Stimulated activated memory B cell treated with anti-CD40 and anti-IgM and Interleukin-4, amounts not matched to agents 10 μg/mL and 1 μg/mL and 100 μg/mL, for 72 hours (primary cell): ENCODE results near the gene MYOC.
"Not testable (repeated sequence)": the region's sequence is repeated elsewhere in the genome, so short reads cannot be mapped to it uniquely, and the experiment has no call there.

Experiments
- ATAC-seq: fragments of 150-1000 bp; cut with Tn5 transposase; 2 replicates; pipeline ENCODE4 v1.10.0; 2021
- H3K27ac Mint-ChIP-seq: one replicate; pipeline ENCODE4 v1.8.0; 2022; ENCODE audit warnings: mild to moderate bottlenecking, mixed read lengths
- H3K27me3 Mint-ChIP-seq: one replicate; pipeline ENCODE4 v1.8.0; 2022; ENCODE audit warnings: mixed read lengths
- H3K36me3 Mint-ChIP-seq: one replicate; pipeline ENCODE4 v1.8.0; 2022; ENCODE audit warnings: mixed read lengths
- H3K4me1 Mint-ChIP-seq: one replicate; pipeline ENCODE4 v1.8.0; 2022; ENCODE audit warnings: mixed read lengths
- H3K4me3 Mint-ChIP-seq: one replicate; pipeline ENCODE4 v1.8.0; 2022; ENCODE audit warnings: mild to moderate bottlenecking, moderate library complexity, mixed read lengths
- H3K9me3 Mint-ChIP-seq: one replicate; pipeline ENCODE4 v1.8.0; 2022; ENCODE audit warnings: mixed read lengths

The MYOC gene

DNA sequence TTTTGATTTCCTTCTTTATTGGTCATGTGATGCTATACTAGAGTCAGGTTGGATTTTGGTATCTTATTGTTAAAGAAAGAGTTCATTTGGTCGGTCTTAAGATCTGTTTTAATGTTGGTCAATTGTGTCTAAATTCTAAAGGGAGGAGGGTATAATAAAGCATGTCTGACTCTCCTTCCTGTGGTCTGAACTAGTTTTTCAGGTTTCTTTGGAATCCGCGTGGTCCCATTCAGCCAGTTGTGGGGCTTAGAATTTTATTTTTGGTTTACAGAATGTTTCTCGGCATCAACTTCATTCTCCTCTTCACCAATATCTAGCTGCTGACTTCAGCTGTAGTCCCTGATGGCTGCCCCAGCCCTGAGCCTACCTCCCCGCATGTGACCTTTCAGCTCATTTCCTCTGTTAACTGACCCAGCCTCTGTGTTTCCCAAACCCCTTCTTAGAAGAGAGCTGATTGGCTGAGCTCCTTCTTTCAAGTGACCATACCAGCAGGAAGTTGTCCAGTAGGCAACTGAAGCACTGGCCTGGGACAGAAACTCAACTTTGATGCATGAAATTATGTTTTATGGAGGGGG lies 8.7 kb upstream of the MYOC start:
- no peak overlapping the region for H3K4me3 Mint-ChIP-seq

DNA sequence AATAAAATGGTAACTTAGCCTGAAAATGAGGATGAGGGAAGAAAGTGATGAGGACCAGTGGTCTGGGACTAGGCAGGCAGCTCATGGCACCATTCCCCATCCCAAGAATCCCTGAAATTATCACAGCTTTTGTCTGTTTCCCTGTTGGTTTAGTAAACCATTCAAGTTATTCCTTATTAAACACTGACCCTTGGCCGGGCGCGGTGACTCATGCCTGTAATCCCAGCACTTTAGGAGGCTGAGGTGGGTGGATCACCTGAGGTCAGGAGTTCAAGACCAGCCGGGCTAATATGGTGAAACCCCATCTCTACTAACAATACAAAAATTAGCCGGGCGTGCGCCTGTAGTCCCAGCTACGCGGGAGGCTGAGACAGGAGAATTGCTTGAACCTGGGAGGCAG lies 3.7 kb upstream of the MYOC start:
- H3K4me1 Mint-ChIP-seq, H3K4me3 Mint-ChIP-seq, H3K27ac Mint-ChIP-seq, H3K36me3 Mint-ChIP-seq, ATAC-seq, H3K9me3 Mint-ChIP-seq: not testable (repeated sequence)
- peaks cover 37% of the 10 kb centered on the region for H3K27me3 Mint-ChIP-seq

More for the DNA sequence above, 8.7 kb upstream of the MYOC start:
- H3K27me3 Mint-ChIP-seq, result no peaks in the 10 kb centered on the region
- no peak for ATAC-seq
- H3K9me3 Mint-ChIP-seq, result no peaks in the 10 kb centered on the region
- no peaks in the 10 kb centered on the region for H3K36me3 Mint-ChIP-seq
- no peak overlapping the region for H3K27ac Mint-ChIP-seq
- H3K4me1 Mint-ChIP-seq, result no peaks in the 10 kb centered on the region

DNA sequence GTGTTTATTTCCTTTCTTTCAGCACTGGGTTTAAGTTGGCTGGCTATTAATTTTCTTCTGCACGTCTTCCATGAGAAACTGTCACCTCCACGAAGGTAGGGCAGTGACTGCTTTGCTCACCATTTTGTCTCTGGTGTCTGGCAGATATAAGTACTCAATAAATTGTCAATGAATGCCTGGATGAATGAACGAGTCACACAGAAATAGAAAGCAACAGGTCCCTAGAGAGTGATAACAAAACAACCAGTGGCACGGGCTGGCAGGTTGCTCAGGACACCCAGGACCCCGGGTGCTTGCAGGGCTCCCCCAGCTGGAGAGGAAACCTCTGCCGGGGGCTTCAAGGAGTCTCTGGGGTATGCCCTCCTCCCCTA lies 3.2 kb upstream of the MYOC start:
- ATAC-seq, result no peak
- H3K27ac Mint-ChIP-seq, result no peak overlapping the region
- no peak overlapping the region for H3K4me3 Mint-ChIP-seq

DNA sequence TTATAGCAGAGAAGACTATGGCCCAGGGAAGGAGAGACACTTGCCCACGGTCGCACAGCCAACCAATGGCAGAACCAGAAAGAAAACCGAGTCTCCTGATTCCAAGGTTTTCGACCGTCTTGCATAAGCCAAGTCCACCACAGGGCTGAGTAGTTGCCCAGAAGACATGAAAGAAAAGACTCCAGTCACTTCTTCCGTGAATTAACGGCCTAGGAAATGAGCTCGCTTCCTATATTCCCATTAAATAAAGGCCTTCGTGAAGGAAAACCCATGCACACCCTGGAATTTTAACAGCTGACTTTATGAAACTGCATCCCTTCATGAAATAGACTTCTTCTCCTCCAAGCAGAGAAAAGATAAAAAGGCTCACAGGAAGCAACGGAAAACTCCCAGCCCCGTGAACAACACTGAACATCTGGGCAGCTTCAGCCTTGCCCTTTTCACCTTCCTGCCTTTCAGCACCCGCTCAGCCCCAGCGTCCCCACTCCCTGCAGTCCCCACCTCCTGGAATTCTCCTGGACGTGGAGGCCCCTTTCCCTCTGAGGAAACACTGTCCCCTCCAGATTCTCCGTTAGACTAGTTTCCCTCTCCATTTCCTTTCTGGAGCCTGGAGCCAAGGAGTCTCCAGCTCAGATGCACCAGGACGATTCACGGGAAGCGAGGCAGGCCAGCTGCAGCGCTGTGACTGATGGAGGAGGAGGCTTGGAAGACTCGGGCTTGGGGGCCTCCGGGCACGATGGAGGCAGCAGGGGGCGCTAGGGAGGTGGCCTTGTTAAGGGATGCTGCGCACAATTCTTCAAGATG lies 2.7 kb upstream of the MYOC start:
- Mint-ChIP-seq H3K9me3 (no peaks in the 10 kb centered on the region), H3K36me3 (no peaks in the 10 kb centered on the region), H3K4me1 (peaks cover 10% of the 10 kb centered on the region), H3K4me3 (no peak overlapping the region), H3K27ac (no peak overlapping the region), H3K27me3 (peaks cover 37% of the 10 kb centered on the region)
- peak; percentile 37 for ATAC-seq

More for the DNA sequence above, 3.2 kb upstream of the MYOC start:
- Mint-ChIP-seq H3K4me1 (peaks cover 10% of the 10 kb centered on the region), H3K27me3 (peaks cover 37% of the 10 kb centered on the region), H3K36me3 (no peaks in the 10 kb centered on the region), H3K9me3 (no peaks in the 10 kb centered on the region)

DNA sequence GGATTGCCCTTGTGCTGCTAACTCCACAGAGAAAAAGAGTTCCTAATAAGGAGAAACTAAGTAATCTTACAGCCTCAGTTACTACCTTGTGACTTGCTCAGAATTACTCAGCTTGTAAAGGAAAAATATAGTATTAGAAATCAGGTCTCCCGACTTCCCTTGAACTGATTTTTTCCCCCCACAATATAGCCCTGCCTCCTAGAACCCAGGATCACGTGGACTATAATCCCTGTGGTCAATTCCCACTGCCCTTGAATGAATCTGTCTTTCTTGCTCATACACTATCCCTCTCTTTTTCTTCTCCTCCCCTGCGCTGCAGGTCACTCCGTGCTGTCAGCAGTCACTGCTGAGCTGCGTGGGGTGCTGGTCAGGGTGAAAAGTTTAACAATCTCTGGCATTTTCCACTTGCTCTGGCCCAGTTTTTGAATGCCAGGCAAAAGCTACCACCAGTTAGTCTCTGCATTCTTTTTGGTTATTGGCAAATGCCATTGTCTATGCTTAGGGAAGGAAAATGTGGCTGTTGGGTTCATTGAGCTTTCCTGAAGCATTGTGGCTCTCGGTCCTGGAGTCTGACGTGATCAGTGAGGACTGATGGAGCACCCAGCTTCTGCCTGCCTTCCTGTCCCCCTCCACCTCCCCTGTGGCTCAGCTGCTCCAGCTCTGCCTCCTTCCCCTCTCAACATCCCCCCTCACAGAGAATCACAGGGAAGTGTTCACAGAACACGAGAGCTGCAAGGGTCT lies 1.9 kb upstream of the MYOC start:
- Mint-ChIP-seq H3K27me3 (peaks cover 37% of the 10 kb centered on the region), H3K9me3 (no peaks in the 10 kb centered on the region)
- ATAC-seq, result no peak

DNA sequence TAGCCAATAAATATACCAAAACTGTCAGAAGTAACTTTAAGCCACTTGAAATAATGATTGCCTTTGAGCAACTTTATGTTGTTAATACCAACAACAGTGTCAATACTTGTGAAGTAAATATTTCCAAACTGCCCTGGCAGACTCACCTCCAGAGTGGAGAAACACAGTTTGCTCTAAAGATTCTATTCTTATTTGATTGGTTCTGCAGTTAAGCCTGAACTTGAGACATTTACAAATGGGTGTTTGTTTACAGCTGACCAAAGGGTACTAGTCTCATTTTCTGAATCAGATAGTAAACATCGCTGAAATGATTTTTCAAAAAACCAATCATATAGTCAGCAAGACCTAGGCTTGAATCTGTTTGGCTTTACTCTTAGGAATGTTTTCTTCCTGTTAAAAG lies 1.3 kb upstream of the MYOC start:
- no peaks in the 10 kb centered on the region for H3K36me3 Mint-ChIP-seq
- peaks cover 10% of the 10 kb centered on the region for H3K4me1 Mint-ChIP-seq
- H3K9me3 Mint-ChIP-seq, result no peaks in the 10 kb centered on the region
- H3K4me3 Mint-ChIP-seq, result no peak overlapping the region
- no peak overlapping the region for H3K27ac Mint-ChIP-seq
- no peak for ATAC-seq
- peaks cover 37% of the 10 kb centered on the region for H3K27me3 Mint-ChIP-seq

More for the DNA sequence above, 1.9 kb upstream of the MYOC start:
- Mint-ChIP-seq H3K27ac (no peak overlapping the region), H3K36me3 (no peaks in the 10 kb centered on the region), H3K4me3 (no peak overlapping the region), H3K4me1 (peaks cover 10% of the 10 kb centered on the region)

DNA sequence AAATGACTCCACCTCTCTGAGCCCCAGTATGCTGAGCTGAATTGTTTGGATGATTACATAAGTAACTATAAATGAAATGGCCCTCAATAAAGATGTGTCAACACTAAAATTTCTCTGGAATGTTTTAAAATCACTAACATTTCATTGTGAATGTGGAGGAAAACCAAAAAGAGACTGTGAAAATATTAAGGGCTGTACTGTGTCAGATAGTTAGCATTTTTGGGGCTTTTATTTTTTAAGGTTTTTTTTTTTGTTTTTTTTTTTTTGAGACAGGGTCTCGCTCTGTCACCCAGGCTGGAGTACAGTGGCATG lies 6.3 kb downstream of the MYOC start:
- H3K4me1 Mint-ChIP-seq, result peaks cover 6% of the 10 kb centered on the region
- H3K4me3 Mint-ChIP-seq, result no peak overlapping the region

DNA sequence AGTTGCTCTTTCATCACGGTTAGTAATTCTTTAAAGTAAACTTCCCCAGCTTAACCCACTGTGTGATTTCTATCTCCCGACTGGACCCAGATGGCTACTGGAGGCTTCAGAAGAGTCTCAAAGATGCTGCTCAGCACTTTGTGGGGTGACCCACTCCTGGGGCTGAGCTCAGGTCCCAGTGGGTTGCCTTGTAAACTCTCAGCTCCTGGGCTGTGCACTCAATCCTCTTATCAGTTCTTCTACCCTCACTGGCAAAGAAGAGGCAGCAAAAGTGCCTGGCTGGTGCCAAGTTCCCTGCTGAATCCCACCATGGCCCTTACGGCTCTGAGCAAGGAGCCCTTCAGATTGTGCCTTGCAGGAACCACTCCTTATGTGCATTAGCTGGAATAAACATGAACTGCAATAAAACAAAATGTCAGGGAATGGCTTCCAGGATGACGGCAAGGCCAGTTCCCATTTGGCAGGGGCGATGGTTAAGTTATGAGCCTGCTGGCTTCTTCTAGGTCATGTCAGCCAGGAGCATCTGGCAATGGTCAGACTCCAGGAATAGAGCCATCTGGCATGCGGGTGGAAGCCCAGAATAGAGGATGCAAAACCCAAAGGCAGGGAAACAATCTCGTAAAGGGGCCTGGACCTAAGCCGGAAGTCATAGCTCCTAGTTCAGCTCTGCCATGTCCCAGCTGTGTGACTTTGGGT lies 6.8 kb downstream of the MYOC start:
- no peaks in the 10 kb centered on the region for H3K9me3 Mint-ChIP-seq
- no peaks in the 10 kb centered on the region for H3K36me3 Mint-ChIP-seq
- no peak overlapping the region for H3K27ac Mint-ChIP-seq
- ATAC-seq, result no peak
- peaks cover 12% of the 10 kb centered on the region for H3K27me3 Mint-ChIP-seq
- peaks cover 6% of the 10 kb centered on the region for H3K4me1 Mint-ChIP-seq
- H3K4me3 Mint-ChIP-seq, result no peak overlapping the region

More for the DNA sequence above, 6.3 kb downstream of the MYOC start:
- no peaks in the 10 kb centered on the region for H3K9me3 Mint-ChIP-seq
- no peak for ATAC-seq
- peaks cover 12% of the 10 kb centered on the region for H3K27me3 Mint-ChIP-seq
- H3K27ac Mint-ChIP-seq, result no peak overlapping the region
- H3K36me3 Mint-ChIP-seq, result no peaks in the 10 kb centered on the region

DNA sequence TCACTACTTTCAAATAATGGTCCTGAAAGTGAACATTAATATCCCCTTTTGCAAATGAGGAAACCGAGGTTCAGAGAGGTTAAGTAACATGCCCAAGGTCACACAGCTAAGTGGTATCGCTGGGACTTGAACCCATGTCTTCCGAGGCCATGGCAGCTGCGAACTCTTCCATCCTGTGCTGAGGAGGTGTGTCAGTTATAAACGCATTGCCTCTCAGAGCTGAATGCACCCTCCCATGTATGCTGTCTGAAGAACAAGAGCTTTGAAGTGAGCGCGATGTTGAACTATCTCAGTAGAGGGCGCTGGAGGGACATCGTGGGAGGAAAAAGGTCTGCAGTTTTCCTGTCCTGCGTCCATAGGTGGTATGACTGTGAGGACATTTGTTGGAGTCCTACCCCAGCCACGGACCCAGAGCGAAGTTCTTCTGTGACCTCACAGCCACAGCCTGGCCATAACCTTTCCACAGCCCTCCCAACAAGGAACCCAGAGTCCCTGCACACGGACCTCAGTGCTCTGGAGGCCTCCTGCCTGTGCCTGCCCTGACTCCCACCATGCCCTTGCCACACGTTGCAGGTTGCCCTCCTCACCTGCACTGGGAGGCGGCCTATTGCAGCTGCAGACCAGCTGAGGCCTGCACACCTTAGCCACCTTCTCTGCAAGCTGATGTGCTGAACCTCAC lies 7.5 kb downstream of the MYOC start:
- no peak overlapping the region for H3K4me3 Mint-ChIP-seq
- H3K27ac Mint-ChIP-seq, result no peak overlapping the region

DNA sequence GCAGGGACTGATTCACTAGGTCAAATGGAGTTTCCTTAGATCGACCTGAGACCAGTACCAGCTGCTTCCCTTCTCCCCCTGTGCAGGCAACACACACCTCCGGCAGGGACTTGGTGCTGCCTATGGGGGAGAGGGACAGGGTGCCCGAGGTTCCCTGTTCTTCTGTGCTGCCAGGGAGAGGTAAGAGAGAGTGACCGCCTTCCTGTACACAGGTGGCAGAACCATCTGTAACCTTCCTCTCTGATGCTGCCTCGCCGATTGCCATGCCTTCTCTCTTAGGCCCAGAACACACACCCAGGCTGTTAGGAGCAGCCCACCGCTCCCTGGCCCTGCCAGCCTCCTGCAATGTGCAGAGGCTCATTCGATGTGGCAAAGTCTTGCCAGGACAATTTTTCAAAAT lies 9.3 kb downstream of the MYOC start:
- Mint-ChIP-seq H3K4me1 (peaks cover 6% of the 10 kb centered on the region), H3K36me3 (no peaks in the 10 kb centered on the region), H3K27me3 (peaks cover 12% of the 10 kb centered on the region), H3K9me3 (no peaks in the 10 kb centered on the region), H3K4me3 (no peak overlapping the region), H3K27ac (no peak overlapping the region)
- ATAC-seq, result peak; percentile 14

More for the DNA sequence above, 7.5 kb downstream of the MYOC start:
- no peaks in the 10 kb centered on the region for H3K9me3 Mint-ChIP-seq
- peak; percentile 50 for ATAC-seq
- H3K36me3 Mint-ChIP-seq, result no peaks in the 10 kb centered on the region
- peaks cover 6% of the 10 kb centered on the region for H3K4me1 Mint-ChIP-seq
- peaks cover 12% of the 10 kb centered on the region for H3K27me3 Mint-ChIP-seq

DNA sequence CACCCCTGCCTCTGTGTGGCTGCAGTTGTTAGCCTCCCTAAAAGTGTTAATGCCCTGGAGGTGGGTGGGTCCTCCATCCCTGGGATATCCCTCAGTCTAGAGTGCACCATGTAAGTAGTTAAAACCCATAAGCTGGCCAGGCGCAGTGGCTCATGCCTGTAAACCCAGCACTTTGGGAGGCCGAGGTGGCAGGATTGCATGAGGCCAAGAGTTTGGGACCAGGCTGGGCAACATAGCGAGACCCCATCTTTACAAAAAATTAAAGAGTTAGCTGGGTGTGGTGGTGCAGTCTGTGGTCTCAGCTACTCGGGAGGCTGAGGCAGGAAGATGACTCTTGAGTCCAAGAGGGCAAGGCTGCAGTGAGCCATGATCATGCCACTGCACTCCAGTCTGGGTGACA lies 10.3 kb downstream of the MYOC start:
- H3K9me3 Mint-ChIP-seq, result no peaks in the 10 kb centered on the region
- peaks cover 12% of the 10 kb centered on the region for H3K27me3 Mint-ChIP-seq
- no peak overlapping the region for H3K4me3 Mint-ChIP-seq

DNA sequence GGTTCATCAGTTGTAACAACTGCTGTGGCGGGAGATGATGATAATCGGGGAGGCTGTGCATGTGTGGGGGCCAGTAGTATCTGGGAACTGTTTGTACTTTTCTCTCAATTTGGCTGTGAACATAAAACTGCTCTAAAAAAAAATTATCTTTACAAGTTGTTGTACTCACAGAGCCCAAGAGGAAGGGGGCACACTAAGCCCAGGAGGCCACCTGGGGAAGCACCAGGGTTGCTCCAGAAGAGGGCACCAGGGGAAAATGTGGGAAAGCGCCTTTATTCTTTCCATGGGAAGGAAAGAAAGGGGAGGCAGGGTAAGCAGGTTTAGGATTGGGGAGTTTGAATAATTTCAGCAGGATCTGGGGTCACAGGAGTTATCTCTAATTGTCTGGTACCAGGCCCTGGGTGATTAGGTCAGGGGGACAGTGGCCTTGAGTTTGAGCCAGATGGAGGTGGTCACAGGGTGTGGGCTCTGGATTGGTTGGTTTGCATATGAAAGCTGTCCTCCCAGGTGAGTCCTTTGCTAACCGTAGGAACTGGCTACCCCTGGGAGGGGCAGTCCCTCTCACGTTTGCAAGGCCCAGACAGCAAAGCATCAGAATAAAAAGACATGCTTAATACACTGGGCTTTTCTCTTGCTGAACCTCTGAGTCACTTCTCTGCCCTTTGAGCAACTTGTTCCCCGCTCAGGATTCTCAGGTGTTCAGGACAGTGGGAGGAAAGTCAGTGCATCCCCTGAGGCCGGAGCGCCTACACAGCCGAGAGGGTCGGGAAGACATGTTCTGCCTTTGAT lies 11.2 kb downstream of the MYOC start:
- Mint-ChIP-seq H3K27ac (no peak overlapping the region), H3K9me3 (no peaks in the 10 kb centered on the region), H3K27me3 (peaks cover 12% of the 10 kb centered on the region), H3K36me3 (no peaks in the 10 kb centered on the region), H3K4me1 (peaks cover 6% of the 10 kb centered on the region), H3K4me3 (no peak overlapping the region)
- ATAC-seq, result no peak

More for the DNA sequence above, 10.3 kb downstream of the MYOC start:
- H3K27ac Mint-ChIP-seq, result no peak overlapping the region
- peaks cover 6% of the 10 kb centered on the region for H3K4me1 Mint-ChIP-seq
- no peaks in the 10 kb centered on the region for H3K36me3 Mint-ChIP-seq
- ATAC-seq, result no peak

DNA sequence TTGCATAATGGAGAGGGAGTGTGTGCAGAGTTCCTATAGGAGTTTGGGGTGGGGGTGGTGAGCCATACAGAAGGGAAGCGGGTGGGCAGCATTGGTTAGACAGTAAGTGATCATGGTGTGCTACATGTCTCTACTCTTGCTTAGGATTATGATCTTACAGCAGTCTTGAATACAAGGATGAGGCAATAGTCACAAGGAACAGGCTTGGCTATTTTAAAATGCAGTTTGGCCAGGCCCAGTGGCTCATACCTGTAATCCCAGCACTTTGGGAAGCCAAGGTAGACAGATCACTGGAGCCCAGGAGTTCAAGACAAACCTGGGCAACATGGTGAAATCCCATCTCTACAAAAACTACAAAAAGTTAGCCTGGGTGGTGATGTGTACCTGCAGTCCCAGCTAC lies 12.3 kb downstream of the MYOC start:
- H3K4me3 Mint-ChIP-seq, result no peak overlapping the region
- H3K4me1 Mint-ChIP-seq, result peaks cover 6% of the 10 kb centered on the region
- no peak for ATAC-seq
- no peaks in the 10 kb centered on the region for H3K9me3 Mint-ChIP-seq
- H3K27me3 Mint-ChIP-seq, result peaks cover 6% of the 10 kb centered on the region
- no peaks in the 10 kb centered on the region for H3K36me3 Mint-ChIP-seq
- no peak overlapping the region for H3K27ac Mint-ChIP-seq

DNA sequence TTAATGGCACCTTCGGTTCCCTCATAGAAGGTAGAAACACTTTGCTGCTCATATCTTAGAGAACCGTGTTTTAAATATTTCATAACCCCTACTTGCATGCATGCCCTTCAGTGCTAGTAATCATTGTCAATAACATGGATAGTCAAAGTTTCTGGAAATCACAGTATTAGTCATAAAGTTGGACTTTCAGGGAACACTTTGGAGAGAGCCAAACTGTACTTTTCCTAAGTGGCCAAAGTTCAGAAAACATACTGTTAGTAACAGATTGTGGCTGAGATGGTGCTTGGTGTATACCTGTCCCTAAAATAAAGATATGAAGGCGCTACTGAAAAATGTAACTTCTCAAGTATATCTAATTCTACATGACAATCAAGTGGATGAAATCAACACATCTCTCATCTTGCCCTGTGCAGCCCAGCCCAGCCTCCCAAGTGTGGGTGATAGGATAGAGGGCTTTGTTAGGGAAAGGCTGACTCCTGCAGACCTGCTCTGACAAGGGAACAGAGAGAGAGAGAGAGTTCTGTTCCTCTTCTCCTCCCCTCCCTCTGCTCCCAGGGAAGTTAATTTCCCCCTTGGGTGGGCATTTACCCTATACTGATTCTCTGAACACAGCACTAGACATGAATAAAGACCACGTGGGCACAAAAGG lies 14.4 kb downstream of the MYOC start:
- no peak overlapping the region for H3K4me3 Mint-ChIP-seq
- H3K9me3 Mint-ChIP-seq, result no peaks in the 10 kb centered on the region
- H3K27ac Mint-ChIP-seq, result no peak overlapping the region
- H3K4me1 Mint-ChIP-seq, result no peaks in the 10 kb centered on the region
- ATAC-seq, result no peak
- no peaks in the 10 kb centered on the region for H3K36me3 Mint-ChIP-seq
- H3K27me3 Mint-ChIP-seq, result peaks cover 4% of the 10 kb centered on the region
